K562 (cell line): ENCODE results near the gene CBLL2. TPM values are rescaled to one million over a fixed set of nuclear protein-coding genes. Genes with fewer than 3 reads are reported as not detected.

ENCODE experiments used
- ATAC-seq: fragments of 200-7000 bp; cut with Tn5 transposase; 3 replicates; pipeline ENCODE4 v1.9.1; 2020; ENCODE audit warnings: moderate library complexity
- BruUV-seq: library from RNA; stranded (reverse); fragments of 400-500 nt; replicated peaks from 2 replicates; lab custom pipeline; 2021; lab: Mats Ljungman, UMichigan
- CTCF ChIA-PET: fragments of 300-600 bp; formaldehyde crosslinking; extraction: SDS; loops from one replicate; lab custom pipeline; 2021; ENCODE audit warnings: low intra/inter-chr PET ratio; lab: Yijun Ruan, JAX
- POLR2A ChIA-PET: fragments of 300-600, 350-650 bp; sonication (Branson Sonifier 250); formaldehyde crosslinking; extraction: SDS; loops from one replicate; lab custom pipeline; 2021; ENCODE audit warnings: antibody characterized with exemption, inconsistent platforms; lab: Yijun Ruan, JAX
- DNase-seq, 4 experiments: peaks; one replicate each; pipeline versions ENCODE4 v3.0.0 to v3.0.0-alpha.2; 2011 to 2018; ENCODE audit warnings: low spot score in 3 of 4, mixed read lengths in 3 of 4; ENCODE audit errors: extremely low read depth in 1 of 4
- FAIRE-seq: peaks from 2 replicates; lab custom pipeline; 2011; peaks lifted over from hg19 to GRCh38; lab: Jason Lieb, UNC
- H2AFZ ChIP-seq: 2 replicates; pipeline ENCODE4 v1.6.0; 2011; ENCODE audit warnings: low read depth, low read length, control low read depth, inconsistent platforms
- H3K27ac ChIP-seq: fragments of 200-600 bp; 3 replicates; pipeline ENCODE4 v1.8.0; 2011; ENCODE audit warnings: low read depth, mild to moderate bottlenecking, control low read depth, inconsistent platforms, low read length, moderate library complexity, mixed read lengths; ENCODE audit errors: extremely low read depth
- H3K27me3 ChIP-seq, 2 experiments: fragments of 300-600 bp in 1 of 2; 2 replicates in 1 of 2; 3 replicates in 1 of 2; pipeline versions ENCODE4 v1.6.0 to v1.8.0; 2011; ENCODE audit warnings: inconsistent platforms in 2 of 2, low read length in 2 of 2, mild to moderate bottlenecking in 1 of 2, mixed read lengths in 1 of 2, moderate library complexity in 1 of 2; ENCODE audit not compliant: control insufficient read depth in 2 of 2, insufficient read depth in 2 of 2
- H3K36me3 ChIP-seq: fragments of 300-600 bp; 3 replicates; pipeline ENCODE4 v1.8.0; 2011; ENCODE audit warnings: mild to moderate bottlenecking, low read length, inconsistent platforms; ENCODE audit not compliant: control insufficient read depth, insufficient read depth
- H3K4me1 ChIP-seq, 2 experiments: fragments of 200-600 bp in 1 of 2; replicated peaks in 1 of 2; 2 replicates in 1 of 2; 3 replicates in 1 of 2; pipeline versions ENCODE4 v1.5.1 to v1.8.0; 2011; ENCODE audit warnings: inconsistent platforms in 2 of 2, low read length in 2 of 2, mild to moderate bottlenecking in 1 of 2, mixed read lengths in 1 of 2, moderate library complexity in 1 of 2; ENCODE audit not compliant: control insufficient read depth in 2 of 2, insufficient read depth in 2 of 2
- H3K4me2 ChIP-seq: 2 replicates; pipeline ENCODE4 v1.6.1; 2011; ENCODE audit warnings: low read length, control low read depth, inconsistent platforms, mixed read lengths; ENCODE audit not compliant: insufficient read depth
- H3K4me3 ChIP-seq: fragments of 200-600 bp; sonication (generic), shearing (Covaris generic); 2 replicates; pipeline ENCODE4 v1.5.1; 2016; ENCODE audit warnings: control low read depth, inconsistent platforms
- H3K79me2 ChIP-seq: fragments of 200-600 bp; 3 replicates; pipeline ENCODE4 v1.8.0; 2011; ENCODE audit warnings: low read length, inconsistent platforms; ENCODE audit not compliant: control insufficient read depth, insufficient read depth
- H3K9ac ChIP-seq, 2 experiments: 2 replicates each; pipeline versions ENCODE4 v1.6.0 to v1.6.1; 2011; ENCODE audit warnings: low read depth in 2 of 2, low read length in 2 of 2, control low read depth in 1 of 2, inconsistent platforms in 1 of 2, mild to moderate bottlenecking in 1 of 2, mixed read lengths in 1 of 2; ENCODE audit not compliant: insufficient read depth in 1 of 2
- H3K9me1 ChIP-seq: one replicate; pipeline ENCODE4 v1.6.0; 2011; ENCODE audit warnings: inconsistent platforms, mild to moderate bottlenecking, low read length, moderate library complexity; ENCODE audit not compliant: control insufficient read depth, insufficient read depth
- H3K9me3 ChIP-seq: replicated peaks from 2 replicates; pipeline ENCODE4 v1.5.1; 2011; ENCODE audit warnings: low read depth, low read length, inconsistent platforms; ENCODE audit not compliant: control insufficient read depth, insufficient read depth
- H4K20me1 ChIP-seq: replicated peaks from 2 replicates; pipeline ENCODE4 v1.6.1; 2011; ENCODE audit warnings: low read length, inconsistent platforms, mixed read lengths; ENCODE audit not compliant: control insufficient read depth, insufficient read depth
- CCAR2 ChIP-seq: fragments of 200-400 bp; formaldehyde crosslinking; IDR thresholded peaks from 2 replicates; pipeline ENCODE4 v1.6.1; 2017; ENCODE audit warnings: mild to moderate bottlenecking, low read depth, low read length
- HIVEP1 ChIP-seq: fragments of 250-450 bp; sonication (Bioruptor Pico); IDR thresholded peaks from 2 replicates; pipeline ENCODE4 v1.4.0; 2020; ENCODE audit warnings: mild to moderate bottlenecking
- NFE2L1 ChIP-seq: fragments of 450-650 bp; IDR thresholded peaks from 2 replicates; pipeline ENCODE4 v1.6.1; 2016; ENCODE audit warnings: missing genetic modification characterization, low read depth, mild to moderate bottlenecking, missing compliant biosample characterization, moderate library complexity, borderline replicate concordance
- NR4A1 ChIP-seq, 2 experiments: fragments of 250-450 bp in 1 of 2; fragments of 450-650 bp in 1 of 2; sonication (Bioruptor Pico) in 1 of 2; IDR thresholded peaks; 2 replicates each; pipeline versions ENCODE4 v1.4.0 to v1.6.1; 2016 to 2020; ENCODE audit warnings: mild to moderate bottlenecking in 2 of 2, missing compliant biosample characterization in 1 of 2, missing genetic modification characterization in 1 of 2, moderate library complexity in 1 of 2
- PCBP1 ChIP-seq: fragments of 200-400 bp; formaldehyde crosslinking; IDR thresholded peaks from 2 replicates; pipeline ENCODE4 v1.6.1; 2018; ENCODE audit warnings: mild to moderate bottlenecking, low read depth, low read length; ENCODE audit not compliant: poor library complexity, severe bottlenecking
- PTRF ChIP-seq: fragments of 450-650 bp; IDR thresholded peaks from 2 replicates; pipeline ENCODE4 v1.6.1; 2016; ENCODE audit warnings: mild to moderate bottlenecking, missing genetic modification characterization, missing compliant biosample characterization
- PURB ChIP-seq: sonication (generic); formaldehyde crosslinking; IDR thresholded peaks from 2 replicates; pipeline ENCODE4 v1.9.0; 2021; ENCODE audit warnings: low read depth, mild to moderate bottlenecking, missing genetic modification reagents
- RBBP5 ChIP-seq: fragments of 200-600 bp; sonication (generic); IDR thresholded peaks from 2 replicates; pipeline ENCODE4 v1.6.1; 2012; ENCODE audit warnings: borderline replicate concordance, mild to moderate bottlenecking, low read length, control low read depth, inconsistent platforms; ENCODE audit not compliant: insufficient read depth, poor library complexity, severe bottlenecking
- RNF2 ChIP-seq: sonication (generic); IDR thresholded peaks from 2 replicates; pipeline ENCODE4 v1.6.1; 2016
- RNF219 ChIP-seq: fragments of 250-450 bp; sonication (Bioruptor Pico); IDR thresholded peaks from 2 replicates; pipeline ENCODE4 v1.5.0; 2022; ENCODE audit warnings: mild to moderate bottlenecking
- SIN3A ChIP-seq, 2 experiments: fragments of 150-350 bp in 1 of 2; IDR thresholded peaks; 2 replicates each; pipeline ENCODE4 v1.6.1; 2011 to 2016; ENCODE audit warnings: borderline replicate concordance in 2 of 2, low read depth in 2 of 2, low read length in 2 of 2, mild to moderate bottlenecking in 2 of 2, moderate library complexity in 2 of 2; ENCODE audit not compliant: control insufficient read depth in 1 of 2
- SMARCC2 ChIP-seq: fragments of 450-650 bp; IDR thresholded peaks from 2 replicates; pipeline ENCODE4 v1.6.1; 2017; ENCODE audit warnings: antibody characterized with exemption, moderate library complexity, mild to moderate bottlenecking, low read depth
- WGBS: fragments of 100-300 bp; shearing (Covaris generic); methylation state at CpG from one replicate; pipeline ENCODE4 v1.1.6; 2016; ENCODE audit warnings: low coverage, mixed read lengths; ENCODE audit not compliant: insufficient coverage; ENCODE audit errors: missing lambda C conversion rate; 5-methylcytosine and 5-hydroxymethylcytosine counted together
- in situ Hi-C: fragments of 300-500 bp; cut with MboI; formaldehyde crosslinking; loops from 4 replicates; pipeline ENCODE4 v1.15.0; 2018; ENCODE audit warnings: inconsistent platforms, mixed read lengths
- intact Hi-C: fragments of 100-400 bp; cut with micrococcal nuclease; formaldehyde crosslinking; loops from 2 replicates; pipeline ENCODE4 v1.14.2; 2022
- polyA plus RNA-seq, 8 experiments: library from polyadenylated mRNA; depleted of rRNA in 4 of 8; stranded (reverse) in 5 of 8; unstranded in 3 of 8; fragments of >200 nt; fragmentation: Nextera tagmentation in 2 of 8; fragmentation: Illumina TruSeq in 1 of 8; extraction: Ambion mirVana in 2 of 8; extraction: Trizol in 1 of 8; gene quantifications; 2 replicates each; pipeline versions ENCODE4 v1.2.1 to v1.2.3, GENCODE V29; 2011 to 2014; ENCODE audit warnings: inconsistent platforms in 1 of 8, missing spikeins in 1 of 8
- total RNA-seq, 7 experiments: library from RNA; depleted of rRNA in 6 of 7; stranded (reverse); fragments of >200 nt in 6 of 7; fragmentation: Illumina TruSeq in 2 of 7; extraction: Trizol in 2 of 7; gene quantifications; 2 replicates each; pipeline versions ENCODE4 v1.2.1 to v1.2.3, GENCODE V29; 2011 to 2021; ENCODE audit warnings: low replicate concordance in 1 of 7
- TF ChIP-seq, protein P1 (sequence below): fragments of 450-650 bp; formaldehyde crosslinking; IDR thresholded peaks from 2 replicates; pipeline ENCODE4 v1.4.0; 2020; ENCODE audit warnings: mild to moderate bottlenecking, moderate library complexity
- TF ChIP-seq, protein P2 (sequence below): fragments of 250-450 bp; sonication (Bioruptor Pico); IDR thresholded peaks from 2 replicates; pipeline ENCODE4 v1.4.0; 2020; ENCODE audit warnings: mild to moderate bottlenecking, moderate library complexity, borderline replicate concordance

Gene CBLL2
- total and polyA plus RNA-seq, 9 of the 15 experiments (the other 6 are each of a cell fraction or from before 2014, with no cell fraction given) = not detected

- TF ChIP-seq SIN3A (IDR thresholded peaks at IDR 0.05; ENCODE audit: borderline replicate concordance in 2 of 2, control insufficient read depth in 1 of 2, low read depth in 2 of 2, low read length in 2 of 2) (no peak), PCBP1 (no peak), RBBP5 (no peak)
- TF ChIP-seq, protein P1, sequence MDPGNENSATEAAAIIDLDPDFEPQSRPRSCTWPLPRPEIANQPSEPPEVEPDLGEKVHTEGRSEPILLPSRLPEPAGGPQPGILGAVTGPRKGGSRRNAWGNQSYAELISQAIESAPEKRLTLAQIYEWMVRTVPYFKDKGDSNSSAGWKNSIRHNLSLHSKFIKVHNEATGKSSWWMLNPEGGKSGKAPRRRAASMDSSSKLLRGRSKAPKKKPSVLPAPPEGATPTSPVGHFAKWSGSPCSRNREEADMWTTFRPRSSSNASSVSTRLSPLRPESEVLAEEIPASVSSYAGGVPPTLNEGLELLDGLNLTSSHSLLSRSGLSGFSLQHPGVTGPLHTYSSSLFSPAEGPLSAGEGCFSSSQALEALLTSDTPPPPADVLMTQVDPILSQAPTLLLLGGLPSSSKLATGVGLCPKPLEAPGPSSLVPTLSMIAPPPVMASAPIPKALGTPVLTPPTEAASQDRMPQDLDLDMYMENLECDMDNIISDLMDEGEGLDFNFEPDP (CRISPR knock-in tag) = no peak
- TF ChIP-seq, protein P2, sequence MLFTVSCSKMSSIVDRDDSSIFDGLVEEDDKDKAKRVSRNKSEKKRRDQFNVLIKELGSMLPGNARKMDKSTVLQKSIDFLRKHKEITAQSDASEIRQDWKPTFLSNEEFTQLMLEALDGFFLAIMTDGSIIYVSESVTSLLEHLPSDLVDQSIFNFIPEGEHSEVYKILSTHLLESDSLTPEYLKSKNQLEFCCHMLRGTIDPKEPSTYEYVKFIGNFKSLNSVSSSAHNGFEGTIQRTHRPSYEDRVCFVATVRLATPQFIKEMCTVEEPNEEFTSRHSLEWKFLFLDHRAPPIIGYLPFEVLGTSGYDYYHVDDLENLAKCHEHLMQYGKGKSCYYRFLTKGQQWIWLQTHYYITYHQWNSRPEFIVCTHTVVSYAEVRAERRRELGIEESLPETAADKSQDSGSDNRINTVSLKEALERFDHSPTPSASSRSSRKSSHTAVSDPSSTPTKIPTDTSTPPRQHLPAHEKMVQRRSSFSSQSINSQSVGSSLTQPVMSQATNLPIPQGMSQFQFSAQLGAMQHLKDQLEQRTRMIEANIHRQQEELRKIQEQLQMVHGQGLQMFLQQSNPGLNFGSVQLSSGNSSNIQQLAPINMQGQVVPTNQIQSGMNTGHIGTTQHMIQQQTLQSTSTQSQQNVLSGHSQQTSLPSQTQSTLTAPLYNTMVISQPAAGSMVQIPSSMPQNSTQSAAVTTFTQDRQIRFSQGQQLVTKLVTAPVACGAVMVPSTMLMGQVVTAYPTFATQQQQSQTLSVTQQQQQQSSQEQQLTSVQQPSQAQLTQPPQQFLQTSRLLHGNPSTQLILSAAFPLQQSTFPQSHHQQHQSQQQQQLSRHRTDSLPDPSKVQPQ (CRISPR knock-in tag) = no peak
Observed at GRCh38 chrX:22320236-22320873, 47.6 kb downstream of the CBLL2 start (continued).

GRCh38 chrX:22323541-22323940 lies 50.8 kb downstream of the CBLL2 start:
- CTCF ChIA-PET = no interaction called here
- Histone ChIP-seq H4K20me1 (no peaks in the 10 kb centered on the region), H2AFZ (no peak overlapping the region), H3K4me1 (no peaks in the 10 kb centered on the region), H3K9ac (no peak overlapping the region), H3K36me3 (no peaks in the 10 kb centered on the region), H3K27ac (no peak overlapping the region), H3K4me2 (no peak overlapping the region), H3K4me3 (no peak overlapping the region), H3K79me2 (no peaks in the 10 kb centered on the region), H3K27me3 (no peaks in the 10 kb centered on the region), H3K9me3 (no peaks in the 10 kb centered on the region), H3K9me1 (no peaks in the 10 kb centered on the region)
- 0% methylated on average over 4 of the region's 5 CpGs for WGBS
- in situ Hi-C loops = no loop called here
- POLR2A ChIA-PET = no interaction called here
- no peak for DNase-seq
- intact Hi-C loops = no loop called here
- BruUV-seq = no TSS peak
- FAIRE-seq = no peak
- no peak for ATAC-seq
- TF ChIP-seq RNF219 (no peak), HIVEP1 (no peak), PURB (no peak), SMARCC2 (no peak), NR4A1 (CRISPR knock-in tag; IDR thresholded peaks at IDR 0.05) (no peak), NR4A1 (tag; IDR thresholded peaks at IDR 0.05) (no peak), CCAR2 (no peak), NFE2L1 (no peak), RNF2 (no peak), PTRF (tag) (no peak)
